Keratinocyte (primary cell): ENCODE data around the gene SLC43A1. TPM values are rescaled to one million over a fixed set of nuclear protein-coding genes. Genes with fewer than 3 reads are reported as not detected.
A peak's percentile ranks its signal among the peaks of the same experiment; 100 is the strongest.

Source experiments
- DNase-seq: peaks from one replicate; pipeline ENCODE4 v3.0.0-alpha.2; 2011; ENCODE audit warnings: low read depth, missing footprints, low spot score
- FAIRE-seq: peaks from 2 replicates; lab custom pipeline; 2011; peaks lifted over from hg19 to GRCh38; lab: Jason Lieb, UNC
- H2AFZ ChIP-seq: 2 replicates; pipeline ENCODE4 v1.6.0; 2012; ENCODE audit warnings: low read length, control low read depth, inconsistent platforms; ENCODE audit not compliant: control insufficient read depth
- H3K27ac ChIP-seq: 2 replicates; pipeline ENCODE4 v1.5.1; 2011; ENCODE audit warnings: low read length; ENCODE audit not compliant: control insufficient read depth, insufficient read depth
- H3K27me3 ChIP-seq: 3 replicates; pipeline ENCODE4 v1.6.0; 2011; ENCODE audit warnings: low read length; ENCODE audit not compliant: control insufficient read depth, insufficient read depth; ENCODE audit errors: extremely low read depth
- H3K36me3 ChIP-seq, 2 experiments: 2 replicates in 1 of 2; 3 replicates in 1 of 2; pipeline ENCODE4 v1.5.1; 2011; ENCODE audit warnings: low read length in 2 of 2, mild to moderate bottlenecking in 1 of 2; ENCODE audit not compliant: control insufficient read depth in 2 of 2, insufficient read depth in 2 of 2; ENCODE audit errors: extremely low read depth in 1 of 2
- H3K4me1 ChIP-seq: 3 replicates; pipeline ENCODE4 v1.5.1; 2011; ENCODE audit warnings: low read length; ENCODE audit not compliant: control insufficient read depth, insufficient read depth; ENCODE audit errors: extremely low read depth
- H3K4me2 ChIP-seq: 3 replicates; pipeline ENCODE4 v1.6.0; 2011; ENCODE audit warnings: low read depth, low read length; ENCODE audit not compliant: control insufficient read depth, insufficient read depth; ENCODE audit errors: extremely low read depth
- H3K4me3 ChIP-seq, 3 experiments: fragments of 200-600 bp in 1 of 3; sonication (generic) in 1 of 3; 2 replicates in 2 of 3; 3 replicates in 1 of 3; pipeline ENCODE4 v1.5.1; 2011 to 2016; ENCODE audit warnings: low read length in 3 of 3, mild to moderate bottlenecking in 3 of 3, control low read depth in 2 of 3, inconsistent platforms in 1 of 3, low read depth in 1 of 3, mixed read lengths in 1 of 3, mixed run types in 1 of 3, moderate library complexity in 1 of 3; ENCODE audit not compliant: control insufficient read depth in 2 of 3, insufficient read depth in 2 of 3; ENCODE audit errors: extremely low read depth in 1 of 3
- H3K79me2 ChIP-seq: 2 replicates; pipeline ENCODE4 v1.6.0; 2012; ENCODE audit warnings: low read length; ENCODE audit not compliant: control insufficient read depth, insufficient read depth
- H3K9ac ChIP-seq: 3 replicates; pipeline ENCODE4 v1.6.0; 2011; ENCODE audit warnings: low read length; ENCODE audit not compliant: control insufficient read depth, insufficient read depth; ENCODE audit errors: extremely low read depth
- H3K9me1 ChIP-seq: 3 replicates; pipeline ENCODE4 v1.6.0; 2011; ENCODE audit warnings: low read length; ENCODE audit not compliant: control insufficient read depth, insufficient read depth; ENCODE audit errors: extremely low read depth
- H3K9me3 ChIP-seq: 2 replicates; pipeline ENCODE4 v1.5.1; 2012; ENCODE audit warnings: low read depth, low read length; ENCODE audit not compliant: control insufficient read depth
- H4K20me1 ChIP-seq: 3 replicates; pipeline ENCODE4 v1.6.0; 2011; ENCODE audit warnings: low read length; ENCODE audit not compliant: control insufficient read depth, insufficient read depth; ENCODE audit errors: extremely low read depth
- CTCF ChIP-seq, 3 experiments: IDR thresholded peaks in 1 of 3; conservative IDR thresholded peaks in 1 of 3; optimal IDR thresholded peaks in 1 of 3; 2 replicates in 2 of 3; 3 replicates in 1 of 3; pipeline versions ENCODE3 to v1.5.1; 2011; ENCODE audit warnings: low read length in 3 of 3, mild to moderate bottlenecking in 3 of 3, moderate library complexity in 2 of 3, control low read depth in 1 of 3, inconsistent platforms in 1 of 3; ENCODE audit not compliant: insufficient read depth in 2 of 3; ENCODE audit errors: extremely low read depth in 1 of 3
- EZH2 ChIP-seq: IDR thresholded peaks from one replicate; pipeline ENCODE4 v1.6.1; 2012; ENCODE audit warnings: inconsistent platforms, mild to moderate bottlenecking, low read length, moderate library complexity
- dilution Hi-C: fragments of 300-500 bp; cut with MboI; formaldehyde crosslinking; loops from one replicate; pipeline ENCODE4 v1.7.0; 2020; ENCODE audit warnings: low sequenced_read_pairs; ENCODE audit not compliant: extremely low pct_ligation_motif_present
- polyA plus RNA-seq, 5 experiments: library from polyadenylated mRNA; depleted of rRNA in 3 of 5; stranded (reverse) in 3 of 5; stranded (forward) in 1 of 5; unstranded in 1 of 5; fragments of >200 nt; gene quantifications; 1 replicate in 1 of 5; 2 replicates in 3 of 5; 3 replicates in 1 of 5; pipeline versions ENCODE4 v1.2.1 to v1.2.3, GENCODE V29; 2011 to 2012; ENCODE audit warnings: missing spikeins in 2 of 5, low read depth in 1 of 5, low replicate concordance in 1 of 5

SLC43A1 gene
- polyA plus RNA-seq, 1 donor (not counting 4 experiments of a cell fraction or from before 2014, with no cell fraction given), result 0.75 TPM

- no peak for DNase-seq
Measured at GRCh38 chr11:57458060-57458409, 57.5 kb downstream of the SLC43A1 start.

GRCh38 chr11:57457643-57458023, 57.9 kb downstream of the SLC43A1 start:
- Histone ChIP-seq H4K20me1 (no peaks in the 10 kb centered on the region), H2AFZ (no peak overlapping the region), H3K9ac (no peak overlapping the region), H3K9me3 (no peaks in the 10 kb centered on the region), H3K4me2 (no peak overlapping the region), H3K27ac (no peak overlapping the region), H3K36me3 (no peaks in the 10 kb centered on the region), H3K4me1 (peaks cover 20% of the 10 kb centered on the region), H3K79me2 (no peaks in the 10 kb centered on the region), H3K27me3 (peaks cover 44% of the 10 kb centered on the region), H3K9me1 (no peaks in the 10 kb centered on the region), H3K4me3 (no peak overlapping the region)
- dilution Hi-C loops, result no loop called here
- TF ChIP-seq CTCF (optimal IDR thresholded peaks at IDR 0.05 in 1 of 3, IDR thresholded peaks at IDR 0.05 in 1 of 3, conservative IDR thresholded peaks at IDR 0.05 in 1 of 3; ENCODE audit: extremely low read depth in 1 of 3, insufficient read depth in 2 of 3, low read length in 3 of 3), result peak in 1 of 3 experiments; percentile 5
- TF ChIP-seq EZH2, result no peak
- DNase-seq (no peak), FAIRE-seq (no peak)

More at GRCh38 chr11:57458060-57458409, 57.5 kb downstream of the SLC43A1 start:
- no peaks in the 10 kb centered on the region for H3K9me1 ChIP-seq
- H3K9ac ChIP-seq, result no peak overlapping the region
- no peak overlapping the region for H3K27ac ChIP-seq
- no peaks in the 10 kb centered on the region for H3K9me3 ChIP-seq
- H4K20me1 ChIP-seq, result no peaks in the 10 kb centered on the region
- dilution Hi-C loops, result no loop called here
- no peak overlapping the region for H3K4me2 ChIP-seq
- H3K79me2 ChIP-seq, result no peaks in the 10 kb centered on the region
- peaks cover 20% of the 10 kb centered on the region for H3K4me1 ChIP-seq
- no peaks in the 10 kb centered on the region for H3K36me3 ChIP-seq
- H2AFZ ChIP-seq, result no peak overlapping the region
- TF ChIP-seq EZH2 (no peak), CTCF (optimal IDR thresholded peaks at IDR 0.05 in 1 of 3, IDR thresholded peaks at IDR 0.05 in 1 of 3, conservative IDR thresholded peaks at IDR 0.05 in 1 of 3; ENCODE audit: extremely low read depth in 1 of 3, insufficient read depth in 2 of 3, low read length in 3 of 3) (no peak)
- peak overlapping the region in 1 of 3 experiments; percentile 2 for H3K4me3 ChIP-seq
- no peak for FAIRE-seq
- H3K27me3 ChIP-seq, result peaks cover 43% of the 10 kb centered on the region
